DMS 273 (cell line): ENCODE measurements around the gene SDHA.
"Not testable (repeated sequence)": the region's sequence is repeated elsewhere in the genome, so short reads cannot be mapped to it uniquely, and the experiment has no call there.

Source experiments
- DNase-seq: peaks from one replicate; lab custom pipeline; 2025; ENCODE audit not compliant: unreplicated experiment; lab: John Stamatoyannopoulos, UW

Gene SDHA

GRCh38 chr5:218457-219291 lies 554 bp downstream of the SDHA start:
- DNase-seq, result peak; percentile 68

GRCh38 chr5:219460-219863 lies 1.3 kb downstream of the SDHA start:
- DNase-seq, result peak; percentile 49

GRCh38 chr5:219991-220390 lies 1.9 kb downstream of the SDHA start:
- DNase-seq, result no peak

GRCh38 chr5:222951-223715 lies 5.0 kb downstream of the SDHA start:
- DNase-seq, result not testable (repeated sequence)

- no peak for DNase-seq
These were observed 5.7 kb downstream of the SDHA start for GRCh38 chr5:223791-224190.

- DNase-seq, result no peak
These were observed 7.2 kb downstream of the SDHA start for GRCh38 chr5:225334-225733.

- DNase-seq, result not testable (repeated sequence)
These were observed 9.3 kb downstream of the SDHA start for GRCh38 chr5:227375-227774.

GRCh38 chr5:228886-229285 lies 10.8 kb downstream of the SDHA start:
- no peak for DNase-seq

GRCh38 chr5:230711-231110 lies 12.6 kb downstream of the SDHA start:
- DNase-seq, result no peak

- no peak for DNase-seq
These were observed 13.5 kb downstream of the SDHA start for GRCh38 chr5:231661-232060.

GRCh38 chr5:233426-233825 lies 15.3 kb downstream of the SDHA start:
- DNase-seq, result not testable (repeated sequence)

GRCh38 chr5:234450-234849 lies 16.3 kb downstream of the SDHA start:
- DNase-seq, result no peak

GRCh38 chr5:235527-235926 lies 17.4 kb downstream of the SDHA start:
- DNase-seq, result not testable (repeated sequence)

- DNase-seq, result not testable (repeated sequence)
These were observed 19.8 kb downstream of the SDHA start for GRCh38 chr5:237931-238330.

GRCh38 chr5:240550-240949 lies 22.4 kb downstream of the SDHA start:
- DNase-seq, result not testable (repeated sequence)

- DNase-seq, result not testable (repeated sequence)
These were observed 23.0 kb downstream of the SDHA start for GRCh38 chr5:241045-241669.

GRCh38 chr5:243683-244367 lies 25.7 kb downstream of the SDHA start:
- not testable (repeated sequence) for DNase-seq

GRCh38 chr5:245717-246116 lies 27.6 kb downstream of the SDHA start:
- not testable (repeated sequence) for DNase-seq

GRCh38 chr5:250396-250795 lies 32.3 kb downstream of the SDHA start:
- DNase-seq, result not testable (repeated sequence)

GRCh38 chr5:251016-251415 lies 32.9 kb downstream of the SDHA start:
- DNase-seq, result not testable (repeated sequence)

GRCh38 chr5:251538-251937 lies 33.4 kb downstream of the SDHA start:
- not testable (repeated sequence) for DNase-seq
